Breast epithelium (tissue), 3 donors: Measurements from ENCODE around the gene HSF5.

Experiments
- POLR2A ChIP-seq: fragments of 450-650 bp; IDR thresholded peaks from one replicate; pipeline ENCODE4 v1.6.1; 2016; ENCODE audit warnings: antibody characterized with exemption, mild to moderate bottlenecking, moderate library complexity
- POLR2AphosphoS5 ChIP-seq, 3 donors: sonication (generic); formaldehyde crosslinking; IDR thresholded peaks; one replicate each; pipeline ENCODE4 v1.6.1; 2017; ENCODE audit warnings: antibody characterized with exemption in 3 of 3
- TF ChIP-seq, protein P1 (sequence below), 3 donors: fragments of 450-650 bp; IDR thresholded peaks; one replicate each; pipeline ENCODE4 v1.5.1; 2016 to 2017; ENCODE audit warnings: antibody characterized with exemption in 3 of 3, mild to moderate bottlenecking in 3 of 3, moderate library complexity in 3 of 3

- TF ChIP-seq POLR2A (no peak), POLR2AphosphoS5 (IDR thresholded peaks at IDR 0.05) (no peak)
- TF ChIP-seq, protein P1, sequence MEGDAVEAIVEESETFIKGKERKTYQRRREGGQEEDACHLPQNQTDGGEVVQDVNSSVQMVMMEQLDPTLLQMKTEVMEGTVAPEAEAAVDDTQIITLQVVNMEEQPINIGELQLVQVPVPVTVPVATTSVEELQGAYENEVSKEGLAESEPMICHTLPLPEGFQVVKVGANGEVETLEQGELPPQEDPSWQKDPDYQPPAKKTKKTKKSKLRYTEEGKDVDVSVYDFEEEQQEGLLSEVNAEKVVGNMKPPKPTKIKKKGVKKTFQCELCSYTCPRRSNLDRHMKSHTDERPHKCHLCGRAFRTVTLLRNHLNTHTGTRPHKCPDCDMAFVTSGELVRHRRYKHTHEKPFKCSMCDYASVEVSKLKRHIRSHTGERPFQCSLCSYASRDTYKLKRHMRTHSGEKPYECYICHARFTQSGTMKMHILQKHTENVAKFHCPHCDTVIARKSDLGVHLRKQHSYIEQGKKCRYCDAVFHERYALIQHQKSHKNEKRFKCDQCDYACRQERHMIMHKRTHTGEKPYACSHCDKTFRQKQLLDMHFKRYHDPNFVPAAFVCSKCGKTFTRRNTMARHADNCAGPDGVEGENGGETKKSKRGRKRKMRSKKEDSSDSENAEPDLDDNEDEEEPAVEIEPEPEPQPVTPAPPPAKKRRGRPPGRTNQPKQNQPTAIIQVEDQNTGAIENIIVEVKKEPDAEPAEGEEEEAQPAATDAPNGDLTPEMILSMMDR (IDR thresholded peaks at IDR 0.05), result no peak
These were observed 17.9 kb downstream of the HSF5 start for GRCh38 chr17:58470356-58470755.
